ENCODE results near the gene CEP104.
"Not testable (repeated sequence)": the region's sequence is repeated elsewhere in the genome, so short reads cannot be mapped to it uniquely, and the experiment has no call there.

Gene CEP104

DNA sequence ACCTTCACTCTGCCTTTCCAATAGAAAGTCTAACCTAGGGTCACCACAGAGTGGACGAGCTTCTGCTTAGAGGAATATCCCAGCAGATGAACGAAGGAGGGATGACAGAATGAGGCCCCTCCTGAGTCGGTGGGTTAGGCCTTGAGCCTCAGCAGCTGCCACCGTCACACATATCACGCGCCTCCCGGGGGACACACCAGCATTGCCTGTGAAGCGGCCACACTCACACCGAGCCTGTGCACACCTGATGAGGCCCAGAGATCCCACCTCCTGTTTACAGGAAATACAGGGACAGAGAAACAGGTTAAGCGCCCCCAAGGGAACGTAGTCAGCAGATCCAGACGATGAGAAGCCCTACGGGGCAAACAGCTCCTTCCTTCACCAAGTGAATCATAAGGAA lies 35.6 kb downstream of the CEP104 start:
- DNase-seq = no peak

DNA sequence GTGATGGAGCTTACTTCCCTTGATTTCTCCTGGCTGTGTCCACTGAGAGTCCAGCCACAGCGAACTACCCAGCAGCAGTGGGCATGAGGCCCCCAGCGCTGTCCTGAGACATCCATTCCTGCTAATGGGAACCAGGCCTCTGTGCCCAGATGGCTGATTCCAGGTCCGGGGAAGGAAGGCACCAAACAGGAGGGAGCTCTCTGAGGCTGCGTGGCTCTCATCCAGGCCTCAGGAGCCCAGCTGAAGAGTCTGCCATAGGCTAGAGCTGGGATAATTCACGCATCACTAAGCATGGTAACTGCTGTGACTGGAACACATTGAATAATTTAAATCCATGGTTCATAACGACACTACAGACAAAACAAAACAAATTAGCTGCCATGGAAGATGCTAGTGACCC lies 36.0 kb downstream of the CEP104 start:
- DNase-seq = no peak

DNA sequence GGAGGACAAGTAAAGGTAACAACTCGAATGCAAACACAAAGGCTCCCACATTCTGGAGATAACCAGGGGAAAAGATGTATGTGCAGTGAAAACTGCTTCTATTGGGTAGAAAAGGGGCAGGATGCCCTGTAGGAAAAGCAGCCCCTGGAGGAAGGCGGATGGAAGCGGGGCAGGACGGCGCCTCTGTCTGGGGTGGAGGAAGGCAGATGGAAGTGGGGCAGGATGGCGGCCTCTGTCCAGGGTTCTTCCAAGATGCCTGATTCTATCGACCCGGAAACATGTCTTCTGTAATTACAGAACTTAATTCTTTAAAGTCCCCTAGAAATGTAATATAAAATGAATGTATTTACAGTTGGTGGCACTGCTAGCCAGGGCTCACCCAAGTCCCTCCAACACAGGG lies 36.7 kb downstream of the CEP104 start:
- no peak for DNase-seq

DNA sequence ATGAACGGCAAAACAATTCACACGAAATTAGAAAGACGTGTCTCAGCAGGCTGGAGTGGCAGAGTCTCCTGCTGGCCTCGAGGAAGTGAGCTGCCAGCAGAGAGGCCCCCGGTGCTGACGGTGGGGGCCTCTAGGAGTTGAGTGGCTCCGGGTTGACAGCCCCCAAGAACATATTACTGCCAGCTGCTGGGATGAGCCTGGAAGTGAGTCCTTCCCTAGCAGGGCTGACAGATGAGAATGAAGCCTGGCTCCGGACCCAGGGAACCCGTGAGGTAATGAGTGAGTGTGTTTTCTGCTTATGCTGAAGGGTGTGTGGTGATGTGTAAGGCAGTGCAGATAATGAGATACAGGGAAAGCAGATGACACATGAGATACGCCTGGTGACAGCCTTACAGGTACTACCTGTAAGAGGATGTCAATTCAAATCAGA lies 37.2 kb downstream of the CEP104 start:
- DNase-seq = no peak

DNA sequence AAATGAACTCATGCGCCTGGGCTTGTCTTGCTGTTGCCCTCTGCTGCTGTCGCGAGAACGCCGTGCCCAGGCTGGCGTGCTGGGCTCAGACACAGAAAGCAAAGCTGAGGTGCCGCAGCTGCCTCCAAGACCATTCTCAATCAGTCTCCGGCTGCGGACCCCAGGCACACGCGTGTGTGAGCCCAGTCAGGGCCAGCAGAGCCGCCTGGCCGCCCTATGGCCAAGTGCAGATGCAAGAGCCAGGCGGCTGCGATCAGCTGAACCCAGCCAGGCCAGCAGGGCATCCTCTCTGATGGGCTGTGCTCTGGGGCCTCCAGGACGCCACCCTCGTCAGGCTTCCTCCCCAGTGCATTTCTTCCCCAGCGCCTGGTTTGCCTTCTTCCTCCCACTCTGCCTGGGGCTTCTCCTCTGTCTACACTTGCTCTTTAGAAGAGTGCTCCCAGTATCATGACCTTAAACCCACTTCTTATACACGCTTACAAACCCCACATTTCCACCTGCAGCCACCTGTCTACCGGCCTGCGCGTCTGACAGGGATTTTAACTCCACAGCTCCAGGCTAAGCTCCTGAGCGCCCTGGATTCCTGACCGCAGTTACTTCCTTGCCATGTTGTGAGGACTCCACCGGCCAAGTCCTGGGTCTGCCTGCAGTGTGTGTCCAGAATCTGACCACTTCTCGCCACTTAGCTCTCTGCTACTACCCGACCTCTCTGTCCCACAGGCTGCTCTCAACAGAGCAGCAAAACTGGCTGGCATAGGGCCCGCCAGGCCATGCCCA lies 39.0 kb downstream of the CEP104 start:
- no peak for DNase-seq

DNA sequence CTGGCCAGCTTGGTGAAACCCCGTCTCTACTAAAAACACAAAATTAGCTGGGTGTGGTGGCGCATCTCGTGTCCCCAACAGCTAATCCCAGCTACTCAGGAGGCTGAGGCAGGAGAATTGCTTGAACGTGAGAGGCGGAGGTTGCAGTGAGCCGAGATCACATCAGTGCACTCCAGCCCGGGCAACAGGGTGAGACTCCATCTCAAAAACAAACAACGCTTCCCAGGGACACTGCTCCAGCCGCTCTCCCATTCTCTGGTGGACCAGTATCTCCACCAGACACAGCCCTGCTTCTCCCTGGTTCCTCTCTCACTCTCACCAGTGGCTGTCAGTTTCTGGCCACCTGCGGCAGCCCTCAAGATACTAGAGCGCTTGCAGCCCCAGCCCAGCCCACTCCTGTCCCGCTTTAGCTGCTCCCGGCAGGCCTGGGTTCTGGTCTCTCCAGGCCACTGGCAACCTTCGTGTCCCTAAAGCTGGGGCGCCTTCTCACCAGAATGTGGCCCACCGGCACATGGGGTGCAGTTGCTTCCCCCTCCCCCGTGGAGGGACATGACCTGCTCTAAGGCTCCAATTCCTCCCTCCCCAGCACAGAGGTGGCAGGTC lies 39.8 kb downstream of the CEP104 start:
- DNase-seq = no peak

DNA sequence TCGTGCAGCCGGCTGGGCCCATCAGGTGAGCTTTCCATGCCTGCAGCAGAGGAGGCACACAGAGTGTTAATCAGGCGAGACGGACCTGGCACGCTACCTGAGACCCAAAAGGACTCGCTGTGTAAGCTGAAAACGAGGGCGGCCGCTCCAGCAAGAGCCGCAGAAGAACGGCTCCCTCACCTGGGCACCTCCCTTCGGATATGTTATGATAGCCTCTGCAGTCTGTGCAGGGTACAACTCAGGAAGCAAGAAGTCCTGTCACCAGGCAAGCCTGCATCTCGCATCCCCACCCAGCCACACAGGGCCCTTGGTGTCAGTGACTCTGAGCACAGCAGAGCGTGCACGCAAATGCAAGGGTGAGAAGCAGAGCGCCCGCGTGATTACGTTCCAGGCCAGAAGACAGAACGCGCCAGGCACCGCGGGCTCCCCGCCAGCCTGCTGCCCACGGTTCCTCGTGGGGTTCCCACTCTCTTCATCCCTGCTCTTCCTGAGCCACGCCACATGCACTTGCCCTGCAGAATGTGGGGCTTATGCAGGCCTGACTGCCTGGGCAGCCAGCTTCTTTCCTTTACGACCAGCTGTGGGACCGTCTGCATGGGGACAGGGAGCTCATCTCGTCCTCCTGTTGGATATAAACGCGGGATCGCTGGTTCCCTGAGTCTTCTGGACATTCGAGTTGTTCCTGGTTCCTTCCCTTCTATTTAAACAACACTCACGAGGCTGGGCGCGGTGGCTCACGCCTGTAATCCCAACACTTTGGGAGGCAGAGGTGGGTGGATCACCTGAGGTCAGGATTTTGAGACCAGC lies 40.5 kb downstream of the CEP104 start:
- no peak for DNase-seq

DNA sequence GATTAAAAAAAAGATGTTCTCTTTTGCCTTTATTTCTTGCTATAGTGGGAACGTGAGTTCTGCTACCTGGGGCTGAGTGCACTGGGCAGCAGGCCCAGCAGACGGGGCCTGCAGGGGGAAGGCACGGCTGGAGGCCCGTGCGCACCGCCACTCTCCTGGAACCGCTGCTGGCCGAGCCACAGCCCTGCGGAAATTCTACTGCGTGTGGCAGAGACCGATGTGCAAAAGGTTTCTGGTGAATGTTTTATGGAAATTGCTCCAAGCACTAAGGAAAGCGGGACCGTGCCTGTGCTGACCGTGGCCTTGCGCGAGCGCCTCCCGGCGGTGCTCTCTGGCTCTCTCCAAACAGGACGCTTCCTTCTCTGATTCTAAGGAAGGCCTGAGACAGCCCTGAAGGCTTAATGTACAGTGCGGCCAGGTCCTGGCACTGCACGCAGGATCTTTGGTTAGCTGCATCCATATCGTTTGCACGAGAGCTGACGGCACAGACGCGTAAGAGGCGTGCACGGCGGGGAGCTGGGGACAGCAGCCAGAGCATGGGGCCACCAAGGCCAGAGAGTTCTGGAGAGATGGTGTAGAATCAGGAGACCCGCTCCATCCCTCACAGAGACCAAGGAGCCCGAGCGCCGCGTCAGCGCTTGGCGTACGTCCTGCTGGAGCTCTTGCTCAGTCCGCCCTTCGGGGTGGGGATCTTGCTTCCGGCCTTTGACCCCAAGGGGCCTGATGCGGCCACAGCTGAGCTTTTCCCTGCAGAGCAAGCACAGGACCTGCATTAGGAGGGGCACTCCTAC lies 42.0 kb downstream of the CEP104 start:
- no peak for DNase-seq

DNA sequence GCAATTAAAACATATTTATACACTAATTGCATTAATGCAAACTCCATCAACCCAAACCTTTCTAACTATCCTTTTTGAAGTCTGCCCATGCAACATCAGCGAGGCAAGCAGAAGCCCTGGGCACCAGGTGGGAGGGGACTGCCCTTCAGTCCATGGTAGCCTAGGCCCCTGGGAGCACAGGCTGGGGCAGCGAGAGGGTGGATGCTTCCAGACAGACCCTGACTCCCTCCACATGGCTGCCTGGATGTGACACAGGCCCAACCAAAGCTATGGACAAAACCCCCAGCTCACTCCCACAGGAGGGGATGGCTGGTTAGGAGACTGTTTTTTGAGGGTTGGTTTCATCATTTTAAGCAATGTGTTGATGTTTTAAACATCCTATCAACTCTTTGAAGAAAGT lies 42.9 kb downstream of the CEP104 start:
- no peak for DNase-seq

DNA sequence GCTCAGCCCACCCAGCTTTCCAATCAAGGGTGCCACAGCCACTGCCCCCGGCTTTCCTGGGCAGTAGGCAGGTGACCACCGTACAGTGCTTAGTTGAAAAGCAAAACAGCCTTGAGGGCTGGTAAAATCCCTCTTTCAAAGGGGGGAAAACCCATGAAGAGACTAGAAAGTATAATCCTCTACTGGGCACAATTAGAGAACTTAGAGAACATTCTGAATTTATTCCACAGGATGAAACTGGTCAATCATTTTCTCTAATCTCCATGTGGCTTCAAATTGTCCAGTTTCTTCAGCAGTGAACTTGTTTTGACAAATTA lies 45.5 kb downstream of the CEP104 start:
- no peak for DNase-seq

DNA sequence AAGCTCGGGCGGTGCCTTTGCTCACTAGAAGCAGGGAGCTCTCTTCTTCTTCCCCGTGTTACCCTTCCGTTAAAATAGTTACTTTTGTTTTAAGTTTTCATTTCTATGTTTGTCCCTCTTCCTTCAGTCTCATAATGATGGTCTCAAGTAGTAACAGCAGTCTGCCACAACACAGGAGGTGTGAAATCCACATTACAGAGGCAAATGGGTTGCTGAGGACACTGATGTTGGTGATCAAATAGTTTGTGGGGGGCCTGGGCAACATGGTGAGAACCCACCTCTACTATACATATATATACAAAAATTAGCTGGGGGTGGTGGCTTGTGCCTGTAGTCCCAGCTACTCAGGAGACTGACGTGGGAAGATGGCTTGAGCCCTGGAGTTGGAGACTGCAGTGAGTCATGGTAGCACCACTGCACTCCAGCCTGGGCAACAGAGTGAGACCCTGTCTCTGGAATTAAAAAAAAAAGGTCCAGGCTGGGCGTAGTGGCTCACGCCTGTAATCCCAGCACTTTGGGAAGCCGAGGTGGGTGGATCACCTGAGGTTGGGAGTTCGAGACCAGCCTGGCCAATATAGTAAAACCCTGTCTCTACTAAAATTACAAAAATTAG lies 46.8 kb downstream of the CEP104 start:
- DNase-seq = not testable (repeated sequence)

DNA sequence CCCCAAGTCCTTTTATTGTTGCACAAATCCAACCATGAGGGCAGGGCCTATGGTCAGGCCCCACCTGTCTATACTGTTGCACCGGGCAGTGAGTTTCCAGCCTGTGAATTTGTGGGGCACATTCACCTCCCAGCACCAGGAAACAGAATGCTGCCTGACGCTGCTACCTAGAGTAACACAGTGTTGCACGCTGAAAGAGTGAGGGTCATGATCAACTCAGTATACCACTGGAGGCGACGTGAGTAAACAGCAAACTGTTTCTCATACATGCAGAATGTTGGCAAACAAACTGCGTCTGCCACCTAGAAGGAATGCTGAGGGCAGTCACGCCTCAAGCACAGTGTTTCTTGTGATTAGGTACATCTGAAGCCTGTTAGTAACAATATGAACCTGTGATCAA lies 47.3 kb downstream of the CEP104 start:
- no peak for DNase-seq

DNA sequence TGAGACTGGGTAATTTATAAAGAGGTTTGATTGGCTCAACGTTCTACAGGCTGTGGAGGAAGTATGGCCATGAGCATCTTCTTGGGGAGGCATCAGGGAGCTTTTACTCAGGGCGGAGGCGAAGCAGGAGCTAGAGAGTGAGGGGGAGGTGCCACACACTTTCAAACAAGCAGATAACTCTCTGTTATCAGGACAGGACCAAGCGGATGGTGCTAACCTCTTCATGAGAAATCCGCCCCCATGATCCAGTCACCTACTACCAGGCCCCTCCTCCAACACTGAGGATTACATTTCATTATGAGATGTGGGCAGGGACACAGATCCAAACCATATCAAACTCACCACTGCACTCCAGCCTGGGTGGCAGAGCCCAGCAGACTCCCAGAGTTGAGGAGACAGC lies 49.2 kb downstream of the CEP104 start:
- DNase-seq = no peak

DNA sequence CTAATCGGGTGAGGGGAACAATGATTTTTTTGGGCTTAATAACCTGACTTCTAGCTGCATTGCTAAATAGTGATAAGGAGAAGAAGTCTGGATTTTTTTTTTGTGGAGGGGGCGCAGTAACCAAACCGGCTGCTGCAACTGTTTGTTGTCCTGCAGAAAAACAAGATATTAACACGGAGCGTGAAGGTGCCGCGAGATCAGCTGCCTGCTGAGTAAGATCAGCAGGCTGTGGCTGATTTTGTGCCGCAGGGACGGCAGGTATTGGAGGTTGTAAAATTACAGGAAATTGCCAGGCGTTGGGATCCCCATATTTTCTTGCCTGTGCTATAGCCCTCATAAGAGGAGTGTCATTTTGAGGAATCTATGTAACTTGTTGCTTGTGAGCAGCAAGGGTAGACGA lies 52.0 kb downstream of the CEP104 start:
- no peak for DNase-seq

DNA sequence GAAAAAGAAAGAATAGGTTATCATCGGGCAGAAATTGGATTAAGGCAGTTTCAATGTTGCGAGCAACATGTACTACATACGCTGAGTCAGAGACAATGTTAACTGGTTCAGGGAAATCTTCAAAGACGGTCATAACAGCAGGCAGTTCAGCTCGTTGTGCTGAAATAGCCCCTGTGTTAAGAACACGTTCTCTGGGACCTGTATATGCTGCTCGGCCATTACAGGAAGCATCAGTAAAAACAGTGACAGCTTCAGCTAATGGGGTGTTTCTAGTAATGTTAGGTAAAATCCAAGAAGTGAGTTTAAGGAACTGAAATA lies 52.4 kb downstream of the CEP104 start:
- not testable (repeated sequence) for DNase-seq

DNA sequence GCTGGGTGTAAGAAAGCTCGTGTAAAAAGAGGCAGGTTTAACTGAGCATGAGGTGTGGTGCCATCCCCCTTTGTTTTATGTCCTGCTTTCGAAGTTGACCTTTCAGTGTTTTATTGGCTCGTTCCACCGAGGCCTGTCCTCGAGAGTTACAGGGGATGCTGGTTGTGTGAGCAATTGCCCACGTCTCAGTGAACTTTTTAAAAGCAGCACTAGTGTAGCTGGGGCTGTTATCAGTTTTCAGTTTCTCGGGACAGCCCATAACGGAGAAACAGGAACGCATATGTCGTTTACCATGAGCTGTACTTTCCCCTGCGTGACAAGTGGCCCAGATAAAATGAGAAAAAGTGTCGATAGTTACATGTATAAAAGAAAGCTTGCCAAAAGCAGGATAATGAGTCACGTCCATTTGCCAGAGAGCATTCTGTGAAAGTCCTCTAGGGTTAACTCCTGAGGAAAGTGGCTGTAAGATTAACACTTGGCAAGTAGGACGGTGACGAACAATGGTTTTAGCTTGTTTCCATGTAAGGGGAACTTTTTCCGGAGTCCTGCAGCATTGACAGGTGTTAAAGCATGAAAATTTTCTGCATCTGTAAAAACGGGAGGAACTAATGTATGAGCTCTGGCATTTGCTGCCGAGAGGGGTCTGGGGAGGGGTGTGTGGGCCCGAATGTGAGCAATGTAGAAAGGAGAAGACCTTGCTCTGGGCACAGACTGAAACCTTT lies 52.9 kb downstream of the CEP104 start:
- no peak for DNase-seq

DNA sequence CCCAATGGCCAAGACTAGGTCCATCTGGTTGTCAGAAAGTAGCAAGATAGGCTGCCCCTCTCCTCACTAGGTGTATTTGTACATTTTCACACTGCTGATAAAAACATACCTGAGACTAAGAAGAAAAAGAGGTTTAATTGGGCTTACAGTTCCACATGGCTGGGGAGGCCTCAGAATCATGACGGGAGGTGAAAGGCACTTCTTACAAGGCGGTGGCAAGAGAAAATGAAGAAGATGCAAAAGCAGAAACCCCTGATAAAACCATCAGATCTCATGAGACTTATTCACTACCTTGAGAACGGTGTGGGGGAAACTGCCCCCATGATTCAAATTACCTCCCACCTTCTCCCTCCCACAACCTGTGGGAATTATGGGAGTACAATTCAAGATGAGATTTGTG lies 56.2 kb downstream of the CEP104 start:
- not testable (repeated sequence) for DNase-seq

DNA sequence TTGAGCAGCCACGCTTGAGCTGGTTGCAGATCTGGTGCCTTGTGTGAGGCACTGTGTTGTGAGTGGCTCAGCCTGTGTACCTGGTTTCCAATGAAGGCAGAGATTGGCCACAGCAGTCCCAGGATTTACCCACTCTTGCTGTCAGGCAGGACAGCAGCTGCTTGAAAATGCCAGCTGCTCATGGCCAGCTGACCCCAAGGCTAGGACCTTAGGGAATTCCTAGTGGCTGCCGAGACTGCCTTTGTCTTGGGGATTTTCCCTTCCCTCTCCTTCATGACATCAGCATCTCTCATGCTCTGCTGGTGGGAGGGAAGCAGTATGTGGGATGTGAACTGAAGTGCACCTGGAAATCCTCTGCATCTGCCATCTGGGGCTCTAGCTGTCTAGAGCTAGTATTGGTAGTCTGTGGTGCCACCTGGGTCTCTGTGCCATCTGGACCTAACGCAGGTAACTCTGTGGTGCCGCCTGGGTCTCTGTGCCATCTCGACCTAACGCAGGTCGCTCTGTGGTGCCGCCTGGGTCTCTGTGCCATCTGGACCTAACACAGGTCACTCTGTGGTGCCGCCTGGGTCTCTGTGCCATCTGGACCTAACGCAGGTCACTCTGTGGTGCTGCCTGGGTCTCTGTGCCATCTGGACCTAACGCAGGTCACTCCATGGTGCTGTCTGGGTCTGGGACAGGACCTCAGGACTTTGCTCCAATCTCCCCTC lies 56.9 kb downstream of the CEP104 start:
- peak; percentile 16 for DNase-seq

DNA sequence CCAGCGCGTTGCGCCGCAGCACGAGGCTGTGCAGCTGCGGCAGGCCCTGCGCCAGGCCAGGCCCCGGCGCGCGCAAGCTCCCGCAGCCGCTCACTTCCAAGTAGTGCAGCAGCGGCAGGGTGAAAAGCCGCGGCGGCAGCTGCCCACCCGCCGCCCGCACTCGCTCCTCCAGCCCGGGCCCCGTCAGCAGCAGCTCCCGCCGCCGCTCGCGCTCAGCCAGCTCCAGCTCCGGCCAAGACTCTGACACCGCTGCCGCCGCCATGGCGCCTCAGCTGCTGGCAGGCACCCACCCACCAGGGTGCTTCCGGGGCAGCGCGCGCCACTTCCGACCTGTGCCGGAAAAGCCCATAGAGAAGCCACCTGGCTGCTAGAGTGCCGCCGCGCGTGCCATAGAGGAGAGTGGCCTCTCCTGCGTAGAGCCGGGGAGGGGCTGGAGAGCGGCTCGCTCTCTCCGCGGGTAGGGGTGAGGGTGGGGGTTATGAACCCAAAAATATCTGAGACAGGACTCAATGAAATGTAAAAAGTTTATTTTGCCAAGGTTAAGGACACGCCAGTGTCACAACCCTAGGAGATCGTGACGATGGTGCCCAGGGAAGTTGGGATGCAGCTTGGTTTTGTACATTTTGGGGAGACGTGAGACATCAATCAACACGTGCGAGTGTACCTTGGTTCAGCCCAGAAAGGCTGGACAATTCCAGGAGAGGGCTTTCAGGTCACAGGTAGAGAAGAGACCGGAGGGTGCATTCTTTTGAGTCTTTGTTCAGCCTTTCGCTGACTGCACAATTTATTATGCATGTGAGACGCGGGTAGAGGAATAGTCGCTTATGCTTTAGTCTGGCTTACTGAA lies 60.6 kb downstream of the CEP104 start, which contains the start of gene LRRC47:
TSS of gene LRRC47 (minus strand) at position 284 of the 847 bp plus-strand sequence. CDS start at position 262, 22 bp downstream.
- peak; percentile 89 for DNase-seq

DNA sequence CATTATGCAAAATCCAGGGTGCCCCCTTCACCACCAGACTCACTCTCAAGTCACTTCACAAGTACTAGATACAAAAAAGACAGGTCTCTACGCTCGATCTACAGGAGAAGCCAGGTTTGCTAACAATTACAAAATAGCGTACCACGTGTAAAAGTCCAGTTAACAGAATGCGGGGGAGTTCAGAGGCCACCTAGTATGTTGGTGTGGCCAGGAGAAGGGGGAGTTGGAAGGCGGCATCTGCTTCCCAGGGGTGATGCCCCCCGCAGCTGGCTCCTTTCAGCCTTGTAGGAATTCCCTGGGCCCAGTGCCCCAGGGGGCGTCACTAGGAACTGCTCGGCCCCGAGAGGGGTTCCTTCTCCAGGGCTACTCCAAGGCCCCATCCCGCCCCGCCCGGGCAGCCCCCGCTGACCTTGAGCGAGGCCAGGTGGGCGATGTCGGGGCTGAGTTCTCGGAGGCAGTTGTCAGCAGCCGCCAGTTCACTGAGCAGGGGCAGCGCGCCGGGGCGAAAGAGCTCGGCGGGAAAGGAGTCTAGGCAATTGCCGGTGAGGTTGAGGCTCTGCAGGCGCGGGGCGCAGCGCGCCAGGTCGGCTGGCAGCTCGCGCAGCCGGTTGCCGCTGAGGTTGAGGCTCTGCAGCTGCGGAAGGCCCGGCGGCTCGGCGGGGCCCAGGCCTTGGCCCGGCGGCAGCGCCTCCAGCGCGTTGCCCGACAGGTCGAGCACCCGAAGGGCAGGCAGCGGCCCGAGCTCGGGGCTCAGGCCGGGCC lies 61.4 kb downstream of the CEP104 start:
- no peak for DNase-seq

Data from NCI-H226 (cell line).